K562 (cell line): ENCODE data around the gene KHDRBS2. TPM values are rescaled to one million over a fixed set of nuclear protein-coding genes. Genes with fewer than 3 reads are reported as not detected.

Experiments
- ATAC-seq: fragments of 200-7000 bp; cut with Tn5 transposase; 3 replicates; pipeline ENCODE4 v1.9.1; 2020; ENCODE audit warnings: moderate library complexity
- BruUV-seq: library from RNA; stranded (reverse); fragments of 400-500 nt; replicated peaks from 2 replicates; lab custom pipeline; 2021; lab: Mats Ljungman, UMichigan
- CTCF ChIA-PET: fragments of 300-600 bp; formaldehyde crosslinking; extraction: SDS; loops from one replicate; lab custom pipeline; 2021; ENCODE audit warnings: low intra/inter-chr PET ratio; lab: Yijun Ruan, JAX
- POLR2A ChIA-PET: fragments of 300-600, 350-650 bp; sonication (Branson Sonifier 250); formaldehyde crosslinking; extraction: SDS; loops from one replicate; lab custom pipeline; 2021; ENCODE audit warnings: antibody characterized with exemption, inconsistent platforms; lab: Yijun Ruan, JAX
- DNase-seq, 4 experiments: peaks; one replicate each; pipeline versions ENCODE4 v3.0.0 to v3.0.0-alpha.2; 2011 to 2018; ENCODE audit warnings: low spot score in 3 of 4, mixed read lengths in 3 of 4; ENCODE audit errors: extremely low read depth in 1 of 4
- FAIRE-seq: peaks from 2 replicates; lab custom pipeline; 2011; peaks lifted over from hg19 to GRCh38; lab: Jason Lieb, UNC
- H2AFZ ChIP-seq: 2 replicates; pipeline ENCODE4 v1.6.0; 2011; ENCODE audit warnings: low read depth, low read length, control low read depth, inconsistent platforms
- H3K27ac ChIP-seq: fragments of 200-600 bp; 3 replicates; pipeline ENCODE4 v1.8.0; 2011; ENCODE audit warnings: low read depth, mild to moderate bottlenecking, control low read depth, inconsistent platforms, low read length, moderate library complexity, mixed read lengths; ENCODE audit errors: extremely low read depth
- H3K27me3 ChIP-seq, 2 experiments: fragments of 300-600 bp in 1 of 2; 2 replicates in 1 of 2; 3 replicates in 1 of 2; pipeline versions ENCODE4 v1.6.0 to v1.8.0; 2011; ENCODE audit warnings: inconsistent platforms in 2 of 2, low read length in 2 of 2, mild to moderate bottlenecking in 1 of 2, mixed read lengths in 1 of 2, moderate library complexity in 1 of 2; ENCODE audit not compliant: control insufficient read depth in 2 of 2, insufficient read depth in 2 of 2
- H3K36me3 ChIP-seq: fragments of 300-600 bp; 3 replicates; pipeline ENCODE4 v1.8.0; 2011; ENCODE audit warnings: mild to moderate bottlenecking, low read length, inconsistent platforms; ENCODE audit not compliant: control insufficient read depth, insufficient read depth
- H3K4me1 ChIP-seq, 2 experiments: fragments of 200-600 bp in 1 of 2; replicated peaks in 1 of 2; 2 replicates in 1 of 2; 3 replicates in 1 of 2; pipeline versions ENCODE4 v1.5.1 to v1.8.0; 2011; ENCODE audit warnings: inconsistent platforms in 2 of 2, low read length in 2 of 2, mild to moderate bottlenecking in 1 of 2, mixed read lengths in 1 of 2, moderate library complexity in 1 of 2; ENCODE audit not compliant: control insufficient read depth in 2 of 2, insufficient read depth in 2 of 2
- H3K4me2 ChIP-seq: 2 replicates; pipeline ENCODE4 v1.6.1; 2011; ENCODE audit warnings: low read length, control low read depth, inconsistent platforms, mixed read lengths; ENCODE audit not compliant: insufficient read depth
- H3K4me3 ChIP-seq: fragments of 200-600 bp; sonication (generic), shearing (Covaris generic); 2 replicates; pipeline ENCODE4 v1.5.1; 2016; ENCODE audit warnings: control low read depth, inconsistent platforms
- H3K79me2 ChIP-seq: fragments of 200-600 bp; 3 replicates; pipeline ENCODE4 v1.8.0; 2011; ENCODE audit warnings: low read length, inconsistent platforms; ENCODE audit not compliant: control insufficient read depth, insufficient read depth
- H3K9ac ChIP-seq, 2 experiments: 2 replicates each; pipeline versions ENCODE4 v1.6.0 to v1.6.1; 2011; ENCODE audit warnings: low read depth in 2 of 2, low read length in 2 of 2, control low read depth in 1 of 2, inconsistent platforms in 1 of 2, mild to moderate bottlenecking in 1 of 2, mixed read lengths in 1 of 2; ENCODE audit not compliant: insufficient read depth in 1 of 2
- H3K9me1 ChIP-seq: one replicate; pipeline ENCODE4 v1.6.0; 2011; ENCODE audit warnings: inconsistent platforms, mild to moderate bottlenecking, low read length, moderate library complexity; ENCODE audit not compliant: control insufficient read depth, insufficient read depth
- H3K9me3 ChIP-seq: replicated peaks from 2 replicates; pipeline ENCODE4 v1.5.1; 2011; ENCODE audit warnings: low read depth, low read length, inconsistent platforms; ENCODE audit not compliant: control insufficient read depth, insufficient read depth
- H4K20me1 ChIP-seq: replicated peaks from 2 replicates; pipeline ENCODE4 v1.6.1; 2011; ENCODE audit warnings: low read length, inconsistent platforms, mixed read lengths; ENCODE audit not compliant: control insufficient read depth, insufficient read depth
- CREM ChIP-seq: IDR thresholded peaks from 2 replicates; pipeline ENCODE4 v1.6.1; 2014; ENCODE audit warnings: antibody characterized with exemption, low read depth
- MIER1 ChIP-seq: fragments of 450-650 bp; IDR thresholded peaks from 2 replicates; pipeline ENCODE4 v1.6.1; 2016; ENCODE audit warnings: antibody characterized with exemption, mild to moderate bottlenecking, low read depth
- NCOA2 ChIP-seq, 2 experiments: fragments of 450-650 bp; IDR thresholded peaks; 2 replicates each; pipeline ENCODE4 v1.6.1; 2018; ENCODE audit warnings: mild to moderate bottlenecking in 2 of 2, moderate library complexity in 1 of 2; ENCODE audit not compliant: partially characterized antibody in 2 of 2
- NFIX ChIP-seq: fragments of 250-450 bp; sonication (Bioruptor Pico); IDR thresholded peaks from 2 replicates; pipeline ENCODE4 v1.4.0; 2020; ENCODE audit warnings: low read depth, mild to moderate bottlenecking, moderate library complexity
- NR1H2 ChIP-seq: sonication (generic); formaldehyde crosslinking; IDR thresholded peaks from 2 replicates; pipeline ENCODE4 v1.4.0; 2020; ENCODE audit warnings: mild to moderate bottlenecking, missing genetic modification reagents
- POU5F1 ChIP-seq: fragments of 150-350 bp; IDR thresholded peaks from 2 replicates; pipeline ENCODE4 v1.6.1; 2014; ENCODE audit warnings: borderline replicate concordance, low read length, low read depth, mild to moderate bottlenecking; ENCODE audit not compliant: partially characterized antibody
- SREBF2 ChIP-seq: sonication (generic); formaldehyde crosslinking; IDR thresholded peaks from 2 replicates; pipeline ENCODE4 v1.4.0; 2020; ENCODE audit warnings: mild to moderate bottlenecking, missing genetic modification reagents
- TARDBP ChIP-seq: fragments of 450-650 bp; IDR thresholded peaks from 2 replicates; pipeline ENCODE4 v1.6.1; 2016
- THAP7 ChIP-seq: fragments of 250-450 bp; sonication (Bioruptor Pico); IDR thresholded peaks from 2 replicates; pipeline ENCODE4 v1.5.0; 2021
- TSHZ1 ChIP-seq: fragments of 250-450 bp; sonication (Bioruptor Pico); IDR thresholded peaks from 2 replicates; pipeline ENCODE4 v1.4.0; 2020; ENCODE audit warnings: mild to moderate bottlenecking, moderate library complexity
- WHSC1 ChIP-seq: IDR thresholded peaks from one replicate; pipeline ENCODE4 v1.6.1; 2012; ENCODE audit warnings: low read length, control low read depth, inconsistent platforms
- ZBTB5 ChIP-seq: fragments of 450-650 bp; IDR thresholded peaks from 2 replicates; pipeline ENCODE4 v1.6.1; 2017; ENCODE audit warnings: antibody characterized with exemption
- ZNF239 ChIP-seq: fragments of 250-450 bp; sonication (Bioruptor Pico); IDR thresholded peaks from 2 replicates; pipeline ENCODE4 v1.4.0; 2020; ENCODE audit warnings: mild to moderate bottlenecking
- ZNF408 ChIP-seq: fragments of 250-450 bp; sonication (Bioruptor Pico); IDR thresholded peaks from 2 replicates; pipeline ENCODE4 v1.4.0; 2020; ENCODE audit warnings: low read depth, mild to moderate bottlenecking, moderate library complexity
- ZNF511 ChIP-seq: sonication (generic); formaldehyde crosslinking; IDR thresholded peaks from 2 replicates; pipeline ENCODE4 v1.8.0; 2022; ENCODE audit warnings: mild to moderate bottlenecking, missing genetic modification reagents
- WGBS: fragments of 100-300 bp; shearing (Covaris generic); methylation state at CpG from one replicate; pipeline ENCODE4 v1.1.6; 2016; ENCODE audit warnings: low coverage, mixed read lengths; ENCODE audit not compliant: insufficient coverage; ENCODE audit errors: missing lambda C conversion rate; 5-methylcytosine and 5-hydroxymethylcytosine counted together
- in situ Hi-C: fragments of 300-500 bp; cut with MboI; formaldehyde crosslinking; loops from 4 replicates; pipeline ENCODE4 v1.15.0; 2018; ENCODE audit warnings: inconsistent platforms, mixed read lengths
- intact Hi-C: fragments of 100-400 bp; cut with micrococcal nuclease; formaldehyde crosslinking; loops from 2 replicates; pipeline ENCODE4 v1.14.2; 2022
- polyA plus RNA-seq, 8 experiments: library from polyadenylated mRNA; depleted of rRNA in 4 of 8; stranded (reverse) in 5 of 8; unstranded in 3 of 8; fragments of >200 nt; fragmentation: Nextera tagmentation in 2 of 8; fragmentation: Illumina TruSeq in 1 of 8; extraction: Ambion mirVana in 2 of 8; extraction: Trizol in 1 of 8; gene quantifications; 2 replicates each; pipeline versions ENCODE4 v1.2.1 to v1.2.3, GENCODE V29; 2011 to 2014; ENCODE audit warnings: inconsistent platforms in 1 of 8, missing spikeins in 1 of 8
- total RNA-seq, 7 experiments: library from RNA; depleted of rRNA in 6 of 7; stranded (reverse); fragments of >200 nt in 6 of 7; fragmentation: Illumina TruSeq in 2 of 7; extraction: Trizol in 2 of 7; gene quantifications; 2 replicates each; pipeline versions ENCODE4 v1.2.1 to v1.2.3, GENCODE V29; 2011 to 2021; ENCODE audit warnings: low replicate concordance in 1 of 7

KHDRBS2 gene
- total and polyA plus RNA-seq, 9 of the 15 experiments (the other 6 are each of a cell fraction or from before 2014, with no cell fraction given): not detected

GRCh38 chr6:62009445-62009844, 276.6 kb downstream of the KHDRBS2 start:
- ATAC-seq (no peak), FAIRE-seq (no peak), DNase-seq (no peak)
- Histone ChIP-seq H3K9me1 (no peaks in the 10 kb centered on the region), H3K27me3 (no peaks in the 10 kb centered on the region), H3K4me2 (no peak overlapping the region), H3K9ac (no peak overlapping the region), H3K79me2 (no peaks in the 10 kb centered on the region), H3K4me1 (no peaks in the 10 kb centered on the region), H3K9me3 (no peaks in the 10 kb centered on the region), H2AFZ (no peak overlapping the region), H3K27ac (no peak overlapping the region), H3K36me3 (no peaks in the 10 kb centered on the region), H4K20me1 (no peaks in the 10 kb centered on the region), H3K4me3 (no peak overlapping the region)
- intact Hi-C loops (no loop called here), in situ Hi-C loops (no loop called here)
- WGBS: 0% methylated on average over 3 of the region's 3 CpGs
- no TSS peak for BruUV-seq
- POLR2A ChIA-PET: no interaction called here
- CTCF ChIA-PET: no interaction called here
- TF ChIP-seq ZNF239 (CRISPR knock-in tag) (no peak), MIER1 (no peak), TARDBP (no peak), ZBTB5 (no peak), TSHZ1 (CRISPR knock-in tag) (no peak), WHSC1 (no peak), POU5F1 (no peak), NCOA2 (IDR thresholded peaks at IDR 0.05; ENCODE audit: partially characterized antibody in 2 of 2) (no peak), NFIX (CRISPR knock-in tag) (no peak), ZNF511 (CRISPR knock-in tag) (no peak), ZNF408 (CRISPR knock-in tag) (no peak), THAP7 (CRISPR knock-in tag) (no peak), SREBF2 (CRISPR knock-in tag) (no peak), NR1H2 (no peak), CREM (no peak)
